ENCODE data around the gene UBE2D3.

GRCh38 chr4:102860611-102861324, 33.4 kb upstream of the UBE2D3 start:
- TF ChIP-seq REST (IDR thresholded peaks at IDR 0.05; ENCODE audit: borderline replicate concordance) (no peak), CTCF (IDR thresholded peaks at IDR 0.05; ENCODE audit: poor library complexity, severe bottlenecking) (no peak), TAF1 (IDR thresholded peaks at IDR 0.05; ENCODE audit: low read depth) (no peak), POLR2AphosphoS5 (IDR thresholded peaks at IDR 0.05) (no peak), EZH2 (IDR thresholded peaks at IDR 0.05; ENCODE audit: borderline replicate concordance, insufficient read depth, low read length, poor library complexity, severe bottlenecking) (no peak), EP300 (conservative IDR thresholded peaks at IDR 0.05; ENCODE audit: poor library complexity, severe bottlenecking) (no peak), SMC3 (conservative IDR thresholded peaks at IDR 0.05; ENCODE audit: poor library complexity) (no peak), RAD21 (conservative IDR thresholded peaks at IDR 0.05) (no peak), MXI1 (conservative IDR thresholded peaks at IDR 0.05; ENCODE audit: poor library complexity, severe bottlenecking) (no peak)

Measured in neural cell (in vitro differentiated cells).